Cardiac septum (tissue), 1 donor: ENCODE results near the gene HIBADH. TPM values are rescaled to one million over a fixed set of nuclear protein-coding genes. Genes with fewer than 3 reads are reported as not detected.

Experiments used
- DNase-seq: peaks from one replicate; pipeline ENCODE4 v3.0.0-alpha.2; 2020; ENCODE audit warnings: low spot score
- intact Hi-C: fragments of 100-400 bp; cut with DNase I; formaldehyde crosslinking; loops from one replicate; pipeline ENCODE4 v1.14.0; 2022
- long read RNA-seq: library from polyadenylated mRNA; unstranded; transcript quantifications from one replicate; pipeline ENCODE4 v2.0.0, GENCODE V29; 2021
- total RNA-seq: library from RNA; stranded (reverse); fragmentation: NEBNext Ultra II Directional; extraction: Animal tissue kit (Norgen Biotek cat#: 25700); gene quantifications from one replicate; pipeline ENCODE4 v1.2.1, GENCODE V29; 2021
- donor health status: DM: no; HTN: no; CAD: no.

HIBADH gene
- total RNA-seq = 54.8 TPM
- long read RNA-seq, transcript HIBADH-201 (8 exons, 1,990 nt) = major isoform, 148 of 181 reads
- long read RNA-seq, partial matches to known transcripts = 6 of 181 reads
- long read RNA-seq, other reads (novel, unspliced or antisense) = 27 of 181 reads

- intact Hi-C loops = loop anchor here (1.0 kb wide), 1 partner anchor 78 kb away; the partner anchor contains the start of gene TAX1BP1
Measured at GRCh38 chr7:27662490-27663205, at the start of gene HIBADH. HIBADH (minus strand) TSS chr7:27662883; CDS start chr7:27662788, 95 bp downstream.

GRCh38 chr7:27712217-27712616 is 49.5 kb upstream of the HIBADH start:
- intact Hi-C loops = no loop called here
- no peak for DNase-seq

More at GRCh38 chr7:27662490-27663205, at the start of gene HIBADH:
- DNase-seq = peak; percentile 99

- intact Hi-C loops = no loop called here
- no peak for DNase-seq
Measured at GRCh38 chr7:27709137-27710075, 46.7 kb upstream of the HIBADH start.

DNA sequence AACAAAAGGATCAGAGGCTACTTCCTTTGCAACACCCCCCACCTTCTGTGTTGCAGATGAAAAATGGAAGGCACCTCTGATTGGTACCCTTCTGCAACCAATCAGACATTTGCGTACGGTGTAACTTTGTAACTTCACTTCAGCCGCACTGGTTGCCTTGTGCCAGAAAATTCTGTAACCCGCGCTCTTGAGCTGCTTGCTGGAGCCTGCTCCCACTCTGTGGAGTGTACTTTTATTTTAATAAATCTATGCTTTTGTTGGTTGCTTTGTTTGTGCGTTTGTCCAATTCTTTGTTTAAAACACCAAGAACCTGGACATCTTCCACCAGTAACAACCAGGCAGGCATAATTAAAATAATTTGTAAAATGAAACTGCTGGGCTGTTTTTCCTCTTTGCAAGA is 45.8 kb upstream of the HIBADH start:
- no peak for DNase-seq
- intact Hi-C loops = no loop called here

DNA sequence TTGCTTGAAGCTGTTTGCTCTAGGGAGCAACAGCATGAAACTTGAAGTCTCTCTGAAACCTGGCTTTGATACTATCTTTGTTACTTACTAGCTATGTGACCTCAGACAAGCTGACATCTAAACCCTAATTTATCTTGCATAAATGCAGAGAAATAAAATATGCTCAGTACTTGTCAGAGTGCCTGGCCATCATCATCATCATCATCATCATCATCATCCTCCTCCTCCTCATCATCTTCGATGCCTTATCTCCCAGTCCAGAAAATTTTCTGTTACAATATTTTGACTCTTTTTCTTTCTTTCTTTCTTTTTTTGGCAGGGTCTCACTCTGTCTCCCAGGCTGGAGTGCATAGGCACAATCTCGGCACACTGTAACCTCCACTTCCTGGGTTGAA is 42.5 kb upstream of the HIBADH start:
- intact Hi-C loops = no loop called here

GRCh38 chr7:27704422-27705199 is 41.9 kb upstream of the HIBADH start:
- intact Hi-C loops = no loop called here
- no peak for DNase-seq

More for the DNA sequence above, 42.5 kb upstream of the HIBADH start:
- DNase-seq = no peak

- no peak for DNase-seq
- intact Hi-C loops = no loop called here
Measured at GRCh38 chr7:27703181-27703580, 40.5 kb upstream of the HIBADH start.

- DNase-seq = no peak
- intact Hi-C loops = no loop called here
Measured at GRCh38 chr7:27700501-27700900, 37.8 kb upstream of the HIBADH start.

GRCh38 chr7:27699751-27700150 is 37.1 kb upstream of the HIBADH start:
- no peak for DNase-seq
- intact Hi-C loops = no loop called here

DNA sequence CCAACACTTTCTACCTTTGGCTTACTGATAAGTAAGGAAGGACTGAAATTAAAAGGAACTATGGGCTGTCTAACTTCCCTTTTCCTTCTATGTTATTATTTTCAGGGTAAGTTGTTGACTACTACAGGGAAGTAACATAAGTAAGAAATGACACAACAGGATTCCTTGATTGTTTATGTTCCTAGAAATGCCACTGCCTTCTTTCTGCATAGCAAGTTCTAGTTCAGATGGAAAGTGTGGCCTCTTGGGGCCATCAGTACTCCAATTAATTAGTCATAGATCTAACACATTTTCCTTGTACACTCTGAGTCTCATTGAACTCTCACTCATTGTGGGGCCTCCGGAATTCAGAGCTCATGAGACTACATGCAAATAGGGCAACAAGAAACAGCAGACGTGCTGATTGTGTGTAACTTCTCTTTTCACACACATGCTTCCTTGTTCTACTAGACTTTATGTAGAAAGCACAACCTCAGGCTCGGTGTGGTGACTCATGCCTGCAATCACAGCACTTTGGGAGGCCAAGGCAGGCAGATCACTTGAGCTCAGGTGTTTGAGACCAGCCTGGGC is 35.3 kb upstream of the HIBADH start:
- DNase-seq = no peak
- intact Hi-C loops = no loop called here

DNA sequence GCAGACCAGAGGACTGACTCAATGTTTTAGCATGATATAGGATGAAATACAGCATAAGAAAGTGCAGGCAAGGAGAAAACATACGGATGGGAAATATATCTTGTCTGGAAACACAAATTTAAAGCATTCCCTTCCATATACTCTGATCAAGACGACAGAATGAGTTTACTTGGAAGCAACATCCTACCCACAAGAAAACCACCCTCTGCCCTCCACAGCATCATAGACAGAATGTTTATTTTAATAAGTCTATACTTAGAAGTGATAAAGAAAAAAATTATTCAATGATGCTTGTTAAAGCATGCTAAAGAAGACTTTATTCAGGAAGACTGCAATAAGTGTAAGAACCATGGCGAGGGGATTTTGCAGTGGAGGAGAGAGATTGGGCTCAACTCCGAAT is 32.4 kb upstream of the HIBADH start:
- intact Hi-C loops = no loop called here
- DNase-seq = no peak

DNA sequence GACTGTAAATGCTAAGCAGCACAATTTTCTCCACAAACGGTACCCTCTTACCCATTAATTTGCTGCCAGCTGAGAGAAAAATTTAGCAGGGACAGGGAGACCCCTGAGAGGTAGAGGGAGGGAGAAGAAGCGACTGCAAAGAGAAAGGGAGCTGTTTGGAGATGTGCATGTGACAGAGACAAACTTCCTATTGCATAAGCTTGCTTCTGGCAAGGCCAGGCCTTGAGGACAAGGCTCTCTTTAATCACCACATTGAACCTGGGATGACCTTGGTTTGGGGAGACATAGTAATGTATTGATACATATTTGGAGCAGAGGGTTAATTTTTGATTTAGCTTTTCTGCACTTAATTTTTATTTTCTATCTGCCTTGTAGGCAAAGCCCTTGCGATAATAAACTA is 31.1 kb upstream of the HIBADH start:
- no peak for DNase-seq
- intact Hi-C loops = no loop called here

- intact Hi-C loops = no loop called here
- DNase-seq = no peak
Measured at GRCh38 chr7:27690649-27691048, 28.0 kb upstream of the HIBADH start.

DNA sequence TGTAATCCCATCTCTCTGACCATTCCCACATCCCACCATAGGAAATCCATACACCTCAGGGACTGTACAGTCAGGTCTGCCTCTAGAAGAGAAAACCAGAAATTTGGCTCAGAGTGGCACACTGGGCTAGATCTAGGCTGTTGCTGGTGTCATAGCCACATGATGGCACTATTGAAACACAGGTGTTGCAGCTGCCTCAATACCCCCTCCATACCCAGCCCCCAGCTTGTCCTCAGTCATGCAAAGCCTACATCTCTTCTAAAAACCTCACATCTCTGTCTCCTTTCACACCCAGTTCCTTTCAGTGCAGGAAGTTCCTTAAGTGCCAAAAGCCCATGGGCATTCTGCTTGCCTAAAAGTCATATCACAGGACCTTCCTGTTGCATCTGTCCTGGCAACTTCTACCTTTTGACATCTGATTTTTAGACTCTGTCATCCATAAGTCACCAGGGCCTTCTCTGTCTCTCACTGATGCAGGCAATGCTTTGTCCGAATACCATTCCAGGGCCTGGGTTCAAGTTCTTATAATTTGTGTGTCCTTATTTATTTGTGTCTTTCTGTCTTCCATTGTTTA is 27.0 kb upstream of the HIBADH start:
- no peak for DNase-seq
- intact Hi-C loops = no loop called here

- intact Hi-C loops = no loop called here
- no peak for DNase-seq
Measured at GRCh38 chr7:27689150-27689549, 26.5 kb upstream of the HIBADH start.

GRCh38 chr7:27688646-27689045 is 26.0 kb upstream of the HIBADH start:
- no peak for DNase-seq
- intact Hi-C loops = no loop called here

- no peak for DNase-seq
- intact Hi-C loops = no loop called here
Measured at GRCh38 chr7:27688056-27688455, 25.4 kb upstream of the HIBADH start.

- DNase-seq = no peak
- intact Hi-C loops = no loop called here
Measured at GRCh38 chr7:27686315-27686714, 23.6 kb upstream of the HIBADH start.

- intact Hi-C loops = no loop called here
- no peak for DNase-seq
Measured at GRCh38 chr7:27685893-27686292, 23.2 kb upstream of the HIBADH start.
